Ramos (cell line): ENCODE results near the gene SYT12.

ENCODE experiments used
- in situ Hi-C: fragments of 300-500 bp; cut with MboI; formaldehyde crosslinking; loops from one replicate; pipeline ENCODE4 v1.14.3; 2022; ENCODE audit warnings: low sequenced_read_pairs; ENCODE audit not compliant: unreplicated experiment

Gene SYT12

DNA sequence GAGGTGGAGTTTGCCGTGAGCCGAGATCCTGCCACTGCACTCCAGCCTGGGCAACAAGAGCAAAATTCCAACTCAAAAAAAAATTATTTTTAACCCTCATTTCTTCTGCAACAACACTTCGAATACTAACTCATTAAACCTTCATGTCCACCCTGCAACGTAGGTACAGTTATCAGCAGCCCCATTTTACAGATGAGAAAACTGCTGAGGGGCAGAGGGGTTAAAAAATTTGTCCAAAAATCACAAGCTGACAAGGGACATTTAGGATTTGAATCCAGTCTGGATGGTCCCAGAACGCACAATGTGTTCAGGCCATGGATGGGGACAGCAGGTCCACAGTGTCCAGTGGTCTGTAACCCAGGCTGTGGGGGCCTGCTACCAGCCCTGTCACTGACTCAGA lies 62.7 kb downstream of the SYT12 start:
- in situ Hi-C loops: loop anchor here (10.0 kb wide), 2 partner anchors 229 to 299 kb away; no protein-coding TSS in a partner anchor

DNA sequence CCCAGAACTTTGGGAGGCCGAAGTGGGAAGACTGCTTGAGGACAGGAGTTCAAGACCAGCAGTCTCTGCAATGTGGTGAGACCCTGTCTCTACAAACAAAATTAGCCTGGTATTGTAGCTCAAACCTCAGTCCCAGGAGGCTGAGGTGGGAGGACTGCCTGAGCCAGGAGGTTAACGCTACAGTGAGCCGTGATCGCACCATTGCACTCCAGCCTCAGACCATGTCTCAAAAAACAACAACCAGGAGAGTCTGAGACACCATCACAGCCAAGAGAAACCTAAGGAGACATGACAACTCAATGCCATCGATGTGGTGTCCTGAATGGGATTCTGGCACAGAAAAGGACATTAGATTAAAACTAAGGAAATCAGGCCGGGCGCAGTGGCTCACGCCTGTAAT lies 67.8 kb downstream of the SYT12 start:
- in situ Hi-C loops: no loop called here

DNA sequence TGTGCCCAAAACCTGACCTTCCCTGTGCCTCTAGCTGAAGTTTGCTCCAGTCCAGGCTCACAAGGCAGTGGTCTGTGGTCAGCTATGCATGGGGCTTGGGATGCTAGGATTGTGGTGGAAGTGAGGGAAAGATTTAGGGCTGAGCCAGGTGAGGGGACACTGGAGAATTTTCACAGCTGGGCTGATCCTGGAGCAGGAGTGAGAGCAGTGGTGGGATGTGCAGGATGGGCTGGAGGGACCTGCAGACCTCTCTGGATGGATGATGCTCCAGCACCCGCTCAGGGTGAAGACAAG lies 72.2 kb downstream of the SYT12 start:
- in situ Hi-C loops: no loop called here

DNA sequence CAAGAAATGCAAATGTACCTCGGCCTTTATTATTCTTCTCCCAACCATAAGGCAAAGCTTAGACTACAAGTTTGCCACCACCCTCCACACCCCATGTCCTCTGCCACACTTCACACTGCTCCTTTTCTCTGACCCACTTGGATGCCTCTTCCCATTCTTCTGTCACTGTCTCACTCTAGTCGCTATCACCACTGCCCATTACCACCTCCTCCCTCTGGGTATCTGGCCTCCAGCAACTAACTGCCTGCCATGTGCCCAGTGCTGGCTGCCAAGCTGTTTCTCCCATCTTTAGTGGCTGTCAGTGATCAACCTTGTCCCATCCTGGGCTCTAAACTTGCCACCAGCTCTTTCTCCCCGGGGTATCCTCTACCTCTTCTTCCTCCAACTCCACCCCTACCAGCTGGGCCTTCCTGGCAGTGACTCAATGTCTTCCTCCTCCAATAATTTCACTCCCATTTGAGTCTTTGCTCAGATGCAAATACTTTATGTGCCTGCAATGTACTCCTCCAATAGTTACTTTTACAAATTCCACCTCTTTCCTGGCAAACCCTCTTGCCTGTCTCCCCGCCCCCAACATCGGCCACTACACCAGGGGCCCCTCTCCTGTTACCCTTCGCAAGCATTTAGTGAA lies 76.0 kb downstream of the SYT12 start:
- in situ Hi-C loops: no loop called here

DNA sequence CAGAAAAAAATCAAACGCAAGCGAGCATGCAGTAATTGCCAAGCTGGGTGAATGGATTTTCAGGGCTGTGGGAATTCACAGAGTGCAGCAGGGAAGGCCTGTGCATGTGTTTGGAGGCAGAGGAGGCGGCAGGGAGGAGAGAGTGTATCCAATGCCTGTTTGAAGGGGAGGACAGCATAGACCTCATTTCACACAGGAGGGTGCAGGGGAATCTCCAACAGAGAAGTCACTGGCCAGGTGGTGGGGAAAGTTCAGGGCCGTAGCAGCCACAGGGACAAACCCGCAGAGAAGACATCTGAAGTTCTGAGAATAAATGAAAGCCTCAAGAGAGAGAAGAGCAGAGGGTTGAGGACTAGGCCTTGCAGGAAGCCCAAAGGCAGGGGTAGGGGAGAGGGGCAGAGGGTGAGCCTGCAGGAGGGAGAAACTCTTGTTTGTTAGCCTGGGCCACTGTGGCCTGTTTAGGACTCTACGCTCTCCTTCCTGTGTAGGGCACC lies 76.9 kb downstream of the SYT12 start:
- in situ Hi-C loops: no loop called here
